ENCODE measurements around the gene ESPL1. TPM values are rescaled to one million over a fixed set of nuclear protein-coding genes. Genes with fewer than 3 reads are reported as not detected.
A peak's percentile ranks its signal among the peaks of the same experiment; 100 is the strongest.

Gene ESPL1
- total RNA-seq, 1 experiment from 2014 or later: 28.0 TPM

DNA sequence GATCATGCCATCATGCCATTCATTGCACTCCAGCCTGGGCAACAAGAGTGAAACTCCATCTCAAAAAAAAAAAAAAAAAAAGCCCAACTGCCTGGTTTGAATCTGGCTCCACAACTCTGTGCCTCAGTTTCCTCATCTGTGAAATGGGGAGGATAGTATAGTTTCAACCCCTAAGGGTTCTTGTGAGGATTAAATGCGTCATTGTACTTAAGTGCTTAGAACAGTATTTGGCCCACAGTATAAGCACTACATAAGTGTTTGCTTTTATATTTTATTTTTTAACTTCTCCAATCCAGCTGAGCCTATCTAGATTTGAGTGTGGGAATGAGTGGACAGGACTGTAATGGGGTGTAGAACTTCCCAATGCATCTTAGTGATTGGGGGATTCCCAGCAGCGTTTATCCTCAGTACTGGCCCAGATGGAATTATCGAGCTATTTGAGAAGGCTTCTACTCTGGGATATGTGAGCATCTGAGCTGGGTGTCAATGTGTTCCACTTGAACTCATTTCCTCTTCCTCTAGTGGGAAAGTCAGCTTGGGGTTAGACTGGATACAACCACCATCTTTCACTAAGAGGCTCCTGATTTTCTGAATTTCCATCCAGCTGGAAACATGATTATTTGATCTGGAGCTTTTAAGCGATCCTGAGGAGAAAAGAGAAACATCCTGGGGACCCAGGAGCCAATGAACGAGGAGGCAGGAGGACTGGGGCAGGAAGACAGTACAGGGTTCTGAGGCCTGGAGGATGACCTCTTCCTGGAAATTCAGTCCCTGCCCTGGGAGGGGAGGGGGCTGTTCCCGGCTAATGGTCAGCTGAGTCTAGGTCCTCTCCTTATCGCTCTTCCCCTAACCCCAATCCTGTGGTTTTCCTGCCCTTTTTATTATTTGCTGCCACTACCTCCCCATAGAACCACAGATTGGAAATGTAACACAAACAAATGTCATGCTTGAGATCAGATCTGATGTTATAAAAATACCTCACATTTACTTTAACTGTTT, 9.3 kb upstream of the ESPL1 start:
- Histone ChIP-seq H3K4me3 (no peak overlapping the region), H3K9me3 (replicated peaks) (no peaks in the 10 kb centered on the region), H3K27ac (no peak overlapping the region), H3K36me3 (peaks cover 11% of the 10 kb centered on the region), H3K4me1 (replicated peaks) (no peaks in the 10 kb centered on the region), H3K27me3 (replicated peaks) (no peaks in the 10 kb centered on the region)
- no peak for DNase-seq (ENCODE audit: low read depth in 1 of 2, low spot score in 2 of 2)

DNA sequence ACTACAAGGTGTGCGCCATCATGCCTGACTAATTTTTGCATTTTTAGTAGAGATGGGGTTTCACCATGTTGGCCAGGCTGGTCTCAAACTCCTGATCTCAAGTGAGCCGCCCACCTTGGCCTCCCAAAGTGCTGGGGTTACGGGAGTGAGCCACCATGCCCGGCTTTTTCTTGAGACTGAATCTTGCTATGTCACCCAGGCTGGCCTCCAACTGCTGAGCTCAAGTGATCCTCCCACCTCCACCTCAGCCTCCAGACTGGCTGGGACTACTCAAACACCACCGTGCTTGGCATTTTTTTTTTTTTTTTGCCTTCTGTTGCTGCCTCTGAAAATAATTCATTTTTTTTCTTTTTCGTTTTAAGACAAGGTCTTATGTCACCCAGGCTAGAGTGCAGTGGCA, 8.2 kb upstream of the ESPL1 start:
- DNase-seq (ENCODE audit: low read depth in 1 of 2, low spot score in 2 of 2): no peak
- no peaks in the 10 kb centered on the region for H3K9me3 ChIP-seq (replicated peaks)
- H3K27me3 ChIP-seq (replicated peaks): no peaks in the 10 kb centered on the region
- H3K4me3 ChIP-seq: no peak overlapping the region
- no peak overlapping the region for H3K27ac ChIP-seq
- peaks cover 2% of the 10 kb centered on the region for H3K36me3 ChIP-seq
- H3K4me1 ChIP-seq (replicated peaks): no peaks in the 10 kb centered on the region

DNA sequence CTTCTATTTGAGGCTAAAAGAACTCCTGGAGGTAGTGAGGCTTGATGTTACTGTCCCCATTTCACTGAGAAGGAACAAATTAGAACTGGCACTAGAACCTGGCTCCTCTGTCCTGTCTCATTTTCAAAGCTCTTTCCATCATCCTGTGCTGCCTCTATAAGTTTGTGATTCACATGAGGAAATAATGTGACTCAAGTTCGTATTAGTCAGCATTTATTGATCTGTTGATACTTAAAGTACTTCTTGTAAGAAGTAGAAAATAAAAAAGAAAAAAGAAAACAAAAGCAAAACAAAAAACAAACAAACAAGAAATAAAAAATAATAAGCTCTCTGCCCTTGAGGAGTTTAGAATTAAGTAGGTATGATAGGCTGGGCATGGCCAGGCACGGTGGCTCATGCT, 2.3 kb upstream of the ESPL1 start:
- no peak overlapping the region for H3K27ac ChIP-seq
- peaks cover 24% of the 10 kb centered on the region for H3K4me1 ChIP-seq (replicated peaks)
- H3K4me3 ChIP-seq: no peak overlapping the region
- DNase-seq (ENCODE audit: low read depth in 1 of 2, low spot score in 2 of 2): no peak
- H3K9me3 ChIP-seq (replicated peaks): no peaks in the 10 kb centered on the region
- peaks cover 27% of the 10 kb centered on the region for H3K36me3 ChIP-seq
- H3K27me3 ChIP-seq (replicated peaks): no peaks in the 10 kb centered on the region

DNA sequence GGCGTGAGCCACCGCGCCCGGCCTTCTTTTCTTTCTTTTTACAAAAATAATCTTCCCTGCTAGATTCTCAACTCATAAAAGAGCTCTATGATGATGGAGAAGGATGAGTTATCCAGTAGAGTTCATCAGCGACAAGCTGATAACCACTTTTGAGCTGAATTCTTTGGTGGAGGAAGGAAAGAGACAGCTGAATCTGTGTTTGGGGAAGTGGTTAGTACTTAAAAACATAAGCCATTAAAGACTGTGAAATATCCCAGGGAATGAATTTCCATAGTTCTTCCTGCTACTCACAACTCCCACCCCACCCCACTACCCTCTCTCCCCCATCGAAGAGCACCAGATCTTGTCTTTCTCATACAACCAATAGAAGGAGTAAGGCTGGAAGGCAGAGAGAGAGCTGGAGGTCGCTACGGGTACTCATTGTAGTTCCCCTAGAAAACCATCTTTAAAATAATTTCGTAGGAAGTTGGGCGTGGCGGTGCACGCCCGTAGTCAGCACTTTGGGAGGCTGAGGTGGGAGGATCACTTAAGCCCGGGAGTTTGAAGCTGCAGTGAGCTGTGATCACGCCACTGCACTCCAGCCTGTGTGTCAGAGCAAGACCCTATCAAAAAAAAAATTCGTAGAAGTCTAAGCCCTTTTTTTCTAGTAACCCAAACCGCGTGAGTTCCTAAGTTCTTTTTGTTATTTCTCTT, 647 bp upstream of the ESPL1 start:
- no peaks in the 10 kb centered on the region for H3K9me3 ChIP-seq (replicated peaks)
- peaks cover 24% of the 10 kb centered on the region for H3K4me1 ChIP-seq (replicated peaks)
- peak overlapping the region; percentile 74; the same call in 1 of the 2 replicates for H3K27ac ChIP-seq
- DNase-seq (ENCODE audit: low read depth in 1 of 2, low spot score in 2 of 2): no peak
- no peaks in the 10 kb centered on the region for H3K27me3 ChIP-seq (replicated peaks)
- peaks cover 42% of the 10 kb centered on the region for H3K36me3 ChIP-seq
- H3K4me3 ChIP-seq: peak overlapping the region; percentile 75

DNA sequence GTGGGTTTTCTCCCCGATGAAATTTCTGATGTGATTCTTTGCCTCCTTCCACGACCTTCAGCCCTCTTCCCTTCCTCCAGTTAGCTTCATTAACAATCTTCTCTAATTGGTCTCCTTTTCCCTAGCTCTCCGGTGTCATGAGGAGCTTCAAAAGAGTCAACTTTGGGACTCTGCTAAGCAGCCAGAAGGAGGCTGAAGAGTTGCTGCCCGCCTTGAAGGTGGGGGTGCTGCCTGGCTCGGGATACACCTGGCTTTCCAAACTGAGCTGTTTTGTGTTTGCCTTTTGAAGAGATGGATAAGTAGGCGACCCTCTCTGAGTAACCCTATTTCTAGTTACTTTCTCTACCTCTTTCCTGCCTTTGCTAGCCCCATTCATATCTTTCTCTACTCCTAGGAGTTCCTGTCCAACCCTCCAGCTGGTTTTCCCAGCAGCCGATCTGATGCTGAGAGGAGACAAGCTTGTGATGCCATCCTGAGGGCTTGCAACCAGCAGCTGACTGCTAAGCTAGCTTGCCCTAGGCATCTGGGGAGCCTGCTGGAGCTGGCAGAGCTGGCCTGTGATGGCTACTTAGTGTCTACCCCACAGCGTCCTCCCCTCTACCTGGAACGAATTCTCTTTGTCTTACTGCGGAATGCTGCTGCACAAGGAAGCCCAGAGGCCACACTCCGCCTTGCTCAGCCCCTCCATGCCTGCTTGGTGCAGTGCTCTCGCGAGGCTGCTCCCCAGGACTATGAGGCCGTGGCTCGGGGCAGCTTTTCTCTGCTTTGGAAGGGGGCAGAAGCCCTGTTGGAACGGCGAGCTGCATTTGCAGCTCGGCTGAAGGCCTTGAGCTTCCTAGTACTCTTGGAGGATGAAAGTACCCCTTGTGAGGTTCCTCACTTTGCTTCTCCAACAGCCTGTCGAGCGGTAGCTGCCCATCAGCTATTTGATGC, 797 bp downstream of the ESPL1 start:
- Histone ChIP-seq H3K4me3 (peak overlapping the region; percentile 75), H3K36me3 (peaks cover 53% of the 10 kb centered on the region), H3K27ac (peak overlapping the region; percentile 74), H3K27me3 (replicated peaks) (no peaks in the 10 kb centered on the region), H3K9me3 (replicated peaks) (no peaks in the 10 kb centered on the region), H3K4me1 (replicated peaks) (peaks cover 24% of the 10 kb centered on the region)
- no peak for DNase-seq (ENCODE audit: low read depth in 1 of 2, low spot score in 2 of 2)

DNA sequence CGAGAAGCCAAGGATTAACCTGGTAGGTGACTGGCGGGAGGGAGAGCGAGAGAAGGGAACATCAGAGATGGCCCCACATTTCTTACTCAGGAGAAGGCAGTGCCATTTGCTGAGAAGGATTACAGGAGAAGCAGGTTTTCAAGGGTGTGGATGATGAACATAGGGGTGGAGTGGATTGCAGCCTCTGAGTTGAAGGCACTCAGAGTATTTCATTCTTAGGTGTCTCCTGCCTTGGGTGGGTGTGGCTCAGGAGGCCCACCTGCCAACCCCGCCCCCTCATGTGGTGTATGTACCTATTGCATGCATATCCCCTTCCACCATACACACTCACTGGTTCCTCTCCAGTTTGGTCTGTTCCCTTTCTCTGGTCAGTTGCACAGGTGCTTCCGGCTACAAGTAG, 6.3 kb downstream of the ESPL1 start:
- peaks cover 95% of the 10 kb centered on the region for H3K36me3 ChIP-seq
- H3K9me3 ChIP-seq (replicated peaks): no peaks in the 10 kb centered on the region
- H3K27me3 ChIP-seq (replicated peaks): no peaks in the 10 kb centered on the region
- no peak overlapping the region for H3K4me3 ChIP-seq
- H3K4me1 ChIP-seq (replicated peaks): peaks cover 13% of the 10 kb centered on the region
- no peak for DNase-seq (ENCODE audit: low read depth in 1 of 2, low spot score in 2 of 2)
- H3K27ac ChIP-seq: no peak overlapping the region

DNA sequence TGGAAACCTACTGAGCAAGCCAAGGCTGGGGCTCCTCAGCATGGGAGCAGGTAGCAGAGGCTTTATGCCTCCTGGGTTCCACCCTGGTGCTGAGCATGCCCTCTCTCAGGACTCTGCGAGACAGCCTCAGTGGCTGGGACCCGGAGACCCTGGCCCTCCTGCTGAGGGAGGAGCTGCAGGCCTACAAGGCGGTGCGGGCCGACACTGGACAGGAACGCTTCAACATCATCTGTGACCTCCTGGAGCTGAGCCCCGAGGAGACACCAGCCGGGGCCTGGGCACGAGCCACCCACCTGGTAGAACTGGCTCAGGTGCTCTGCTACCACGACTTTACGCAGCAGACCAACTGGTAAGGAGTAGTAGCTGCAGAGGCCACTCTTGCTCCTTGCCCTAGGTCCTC, 8.4 kb downstream of the ESPL1 start:
- H3K36me3 ChIP-seq: peaks cover 94% of the 10 kb centered on the region
- no peaks in the 10 kb centered on the region for H3K9me3 ChIP-seq (replicated peaks)
- H3K27ac ChIP-seq: no peak overlapping the region
- H3K27me3 ChIP-seq (replicated peaks): no peaks in the 10 kb centered on the region
- no peak for DNase-seq (ENCODE audit: low read depth in 1 of 2, low spot score in 2 of 2)
- no peaks in the 10 kb centered on the region for H3K4me1 ChIP-seq (replicated peaks)
- no peak overlapping the region for H3K4me3 ChIP-seq

DNA sequence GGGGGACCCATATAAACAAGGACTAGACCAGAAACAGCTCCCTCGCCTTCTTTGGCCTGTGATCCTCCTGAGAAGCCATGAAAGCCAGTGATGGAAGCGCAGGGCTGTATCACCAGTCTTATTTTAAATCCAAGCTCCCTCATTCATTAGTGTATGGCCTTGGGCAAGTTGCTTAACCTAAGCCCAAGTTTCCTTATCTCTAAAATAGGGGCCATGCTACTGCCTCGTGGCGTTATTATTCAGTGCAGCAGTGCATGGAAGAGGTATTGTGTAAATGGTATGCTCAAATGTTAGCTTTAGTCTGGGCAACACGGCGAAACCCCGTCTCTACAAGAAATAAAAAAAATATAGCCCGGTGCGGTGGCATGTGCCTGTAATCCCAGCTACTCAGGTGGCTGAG, 9.9 kb downstream of the ESPL1 start:
- Histone ChIP-seq H3K27ac (no peak overlapping the region), H3K4me1 (replicated peaks) (no peaks in the 10 kb centered on the region), H3K27me3 (replicated peaks) (no peaks in the 10 kb centered on the region), H3K9me3 (replicated peaks) (no peaks in the 10 kb centered on the region), H3K36me3 (peaks cover 95% of the 10 kb centered on the region), H3K4me3 (no peak overlapping the region)
- no peak for DNase-seq (ENCODE audit: low read depth in 1 of 2, low spot score in 2 of 2)

DNA sequence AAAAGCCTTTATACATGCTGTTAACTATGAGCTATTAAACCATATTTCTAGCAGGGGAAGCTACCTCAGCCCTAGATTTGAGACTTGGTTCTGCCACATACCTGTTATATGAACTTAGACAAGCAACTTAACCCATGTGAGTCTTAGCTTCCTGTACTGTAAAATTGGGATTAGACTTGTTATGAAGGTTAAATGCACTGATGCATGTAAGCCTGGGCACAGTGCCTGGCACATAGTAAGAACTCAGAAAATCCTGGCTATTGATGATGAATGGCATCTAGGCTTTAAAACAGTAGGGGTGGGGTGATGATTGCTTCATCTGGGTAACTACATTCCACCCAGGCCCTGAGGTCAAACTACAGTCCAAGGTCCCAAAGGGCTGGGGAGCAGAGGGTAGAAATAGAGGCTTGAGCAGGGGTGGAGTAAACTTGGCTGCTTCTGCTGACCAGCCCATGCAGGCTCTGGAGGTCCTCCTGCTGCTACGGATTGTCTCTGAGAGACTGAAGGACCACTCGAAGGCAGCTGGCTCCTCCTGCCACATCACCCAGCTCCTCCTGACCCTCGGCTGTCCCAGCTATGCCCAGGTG, 11.3 kb downstream of the ESPL1 start:
- no peaks in the 10 kb centered on the region for H3K27me3 ChIP-seq (replicated peaks)
- no peak for DNase-seq (ENCODE audit: low read depth in 1 of 2, low spot score in 2 of 2)
- H3K27ac ChIP-seq: no peak overlapping the region
- H3K4me3 ChIP-seq: no peak overlapping the region
- H3K9me3 ChIP-seq (replicated peaks): no peaks in the 10 kb centered on the region
- H3K4me1 ChIP-seq (replicated peaks): no peaks in the 10 kb centered on the region
- H3K36me3 ChIP-seq: peaks cover 98% of the 10 kb centered on the region

DNA sequence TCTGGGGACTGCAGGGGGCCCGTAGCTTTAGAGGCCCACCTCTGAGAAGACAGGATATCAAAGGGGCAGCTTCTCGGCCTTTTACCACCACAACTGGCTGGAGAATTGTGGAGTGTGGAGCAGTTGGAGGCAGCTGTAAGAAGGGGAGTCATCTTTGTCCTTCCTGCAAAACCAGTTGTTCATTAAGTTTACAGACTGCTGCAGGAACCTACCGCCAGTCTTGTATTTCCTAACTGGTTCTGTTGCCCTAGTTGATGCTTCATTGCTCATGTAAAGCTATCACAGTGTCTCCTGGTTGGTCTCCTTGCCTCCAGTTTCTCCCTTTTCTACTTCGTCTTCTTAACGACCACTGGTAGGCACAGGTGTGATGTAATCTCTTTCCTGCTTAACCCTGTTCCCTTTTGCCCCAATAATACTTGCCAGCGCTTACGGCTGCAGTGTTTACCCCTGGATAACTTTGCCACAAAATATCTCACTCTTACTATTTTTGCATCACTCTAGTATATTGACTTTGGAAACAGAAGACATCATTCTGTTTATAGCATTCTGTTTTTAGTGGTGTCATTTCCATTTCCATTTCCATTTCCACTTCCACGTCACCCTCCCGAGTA, 11.9 kb downstream of the ESPL1 start:
- H3K27ac ChIP-seq: no peak overlapping the region
- no peaks in the 10 kb centered on the region for H3K27me3 ChIP-seq (replicated peaks)
- H3K9me3 ChIP-seq (replicated peaks): no peaks in the 10 kb centered on the region
- no peak for DNase-seq (ENCODE audit: low read depth in 1 of 2, low spot score in 2 of 2)
- peaks cover 98% of the 10 kb centered on the region for H3K36me3 ChIP-seq
- H3K4me3 ChIP-seq: no peak overlapping the region
- H3K4me1 ChIP-seq (replicated peaks): no peaks in the 10 kb centered on the region

DNA sequence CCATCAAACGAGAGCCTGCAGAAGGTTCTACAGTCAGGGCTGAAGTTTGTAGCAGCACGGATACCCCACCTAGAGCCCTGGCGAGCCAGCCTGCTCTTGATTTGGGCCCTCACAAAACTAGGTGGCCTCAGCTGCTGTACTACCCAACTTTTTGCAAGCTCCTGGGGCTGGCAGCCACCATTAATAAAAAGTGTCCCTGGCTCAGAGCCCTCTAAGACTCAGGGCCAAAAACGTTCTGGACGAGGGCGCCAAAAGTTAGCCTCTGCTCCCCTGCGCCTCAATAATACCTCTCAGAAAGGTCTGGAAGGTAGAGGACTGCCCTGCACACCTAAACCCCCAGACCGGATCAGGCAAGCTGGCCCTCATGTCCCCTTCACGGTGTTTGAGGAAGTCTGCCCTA, 18.3 kb downstream of the ESPL1 start:
- H3K4me1 ChIP-seq (replicated peaks): peaks cover 6% of the 10 kb centered on the region; the same call in 1 of the 2 replicates
- H3K27me3 ChIP-seq (replicated peaks): no peaks in the 10 kb centered on the region
- no peak for DNase-seq (ENCODE audit: low read depth in 1 of 2, low spot score in 2 of 2)
- peaks cover 94% of the 10 kb centered on the region for H3K36me3 ChIP-seq
- H3K27ac ChIP-seq: no peak overlapping the region
- H3K9me3 ChIP-seq (replicated peaks): no peaks in the 10 kb centered on the region
- no peak overlapping the region for H3K4me3 ChIP-seq

DNA sequence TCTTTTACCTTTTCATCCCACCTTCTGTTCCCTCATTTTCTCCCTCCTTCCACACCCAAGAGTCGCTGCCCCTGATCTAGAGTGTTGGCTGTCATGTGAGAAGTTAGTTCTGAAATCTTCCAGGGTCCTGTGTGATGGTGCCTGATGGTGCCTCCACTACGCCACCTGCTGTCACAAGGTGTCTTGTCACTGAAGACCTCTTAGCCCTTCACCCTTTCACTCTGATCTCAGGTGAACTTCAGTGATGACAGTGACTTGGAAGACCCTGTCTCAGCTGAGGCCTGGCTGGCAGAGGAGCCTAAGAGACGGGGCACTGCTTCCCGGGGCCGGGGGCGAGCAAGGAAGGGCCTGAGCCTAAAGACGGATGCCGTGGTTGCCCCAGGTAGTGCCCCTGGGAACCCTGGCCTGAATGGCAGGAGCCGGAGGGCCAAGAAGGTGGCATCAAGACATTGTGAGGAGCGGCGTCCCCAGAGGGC, 19.7 kb downstream of the ESPL1 start:
- H3K36me3 ChIP-seq: peaks cover 94% of the 10 kb centered on the region
- DNase-seq (ENCODE audit: low read depth in 1 of 2, low spot score in 2 of 2): peak in 1 of 2 experiments; percentile 22

More for the DNA sequence above, 19.7 kb downstream of the ESPL1 start:
- H3K27me3 ChIP-seq (replicated peaks): no peaks in the 10 kb centered on the region
- no peak overlapping the region for H3K27ac ChIP-seq
- H3K9me3 ChIP-seq (replicated peaks): no peaks in the 10 kb centered on the region
- H3K4me3 ChIP-seq: no peak overlapping the region
- peaks cover 6% of the 10 kb centered on the region; the same call in 1 of the 2 replicates for H3K4me1 ChIP-seq (replicated peaks)

Measured in SJSA1 (cell line).